SK-N-MC (cell line): ENCODE data around the gene LOXL3.

Experiments
- DNase-seq: peaks from one replicate; pipeline ENCODE4 v3.0.0-alpha.2; 2011; ENCODE audit warnings: low read depth, low spot score
- H3K27ac ChIP-seq: fragments of 200-600 bp; sonication (generic); 2 replicates; pipeline ENCODE4 v1.5.1; 2016; ENCODE audit warnings: mixed run types
- H3K36me3 ChIP-seq: fragments of 200-600 bp; sonication (generic); 2 replicates; pipeline ENCODE4 v1.6.1; 2017; ENCODE audit warnings: antibody characterized with exemption, low read length, mixed read lengths; ENCODE audit not compliant: insufficient read depth
- H3K4me3 ChIP-seq: fragments of 200-600 bp; sonication (generic); 2 replicates; pipeline ENCODE4 v1.5.1; 2016
- H3K9ac ChIP-seq: fragments of 200-600 bp; sonication (generic); 2 replicates; pipeline ENCODE4 v1.8.0; 2017; ENCODE audit warnings: mixed run types, mixed read lengths; ENCODE audit not compliant: insufficient read length
- H3K9me3 ChIP-seq: fragments of 200-600 bp; sonication (generic); 2 replicates; pipeline ENCODE4 v1.6.1; 2017; ENCODE audit warnings: low read depth, mild to moderate bottlenecking, antibody characterized with exemption, low read length, moderate library complexity, mixed read lengths
- EZH2 ChIP-seq: fragments of 200-600 bp; sonication (generic); IDR thresholded peaks from one replicate; pipeline ENCODE4 v1.6.1; 2017; ENCODE audit warnings: antibody characterized with exemption
- FOXP2 ChIP-seq: optimal IDR thresholded peaks from 2 replicates; pipeline ENCODE3; 2011; ENCODE audit warnings: mild to moderate bottlenecking, moderate library complexity; ENCODE audit not compliant: insufficient read depth; ENCODE audit errors: extremely low read length, control extremely low read depth
- POLR2AphosphoS5 ChIP-seq: IDR thresholded peaks from 2 replicates; pipeline ENCODE4 v1.6.1; 2012; ENCODE audit warnings: mild to moderate bottlenecking, low read depth, low read length, borderline replicate concordance

LOXL3 gene

DNA sequence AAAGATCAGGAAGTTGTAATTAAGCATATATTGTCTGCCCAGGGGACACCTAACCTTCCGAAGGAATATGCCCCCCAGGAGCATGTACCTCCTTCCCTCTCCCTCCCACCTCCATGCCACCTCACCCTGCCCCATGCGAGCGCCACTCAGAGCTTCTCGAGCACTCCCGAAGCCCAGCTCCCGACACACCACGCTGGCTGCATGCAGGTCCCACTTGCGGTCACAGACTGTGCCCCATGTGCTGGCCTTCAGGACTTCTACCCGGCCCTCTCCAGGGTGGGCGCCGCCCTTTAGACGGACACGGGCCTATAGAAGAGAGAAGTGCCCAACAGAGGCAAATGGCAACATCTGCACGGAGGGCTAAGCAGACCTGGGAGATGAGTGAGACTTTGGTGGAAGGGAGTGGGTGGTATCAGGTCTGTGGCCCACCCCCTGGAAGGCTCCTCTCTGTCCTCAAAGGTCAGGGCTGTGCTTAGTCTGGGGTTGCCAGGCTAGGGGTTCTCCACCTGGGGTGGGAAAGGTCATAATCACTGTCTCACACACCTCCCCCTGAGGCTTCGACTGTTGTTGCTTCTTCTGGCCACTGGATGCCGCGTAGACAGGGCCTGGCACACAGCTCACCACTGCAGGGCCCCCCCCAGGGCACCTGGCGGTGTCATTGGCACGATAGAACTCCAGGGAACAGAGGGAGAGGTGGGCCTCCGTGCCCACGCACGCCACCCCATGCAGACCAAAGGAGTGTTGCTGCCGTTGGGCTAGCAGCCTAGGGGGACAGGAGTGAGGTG, 17.4 kb downstream of the LOXL3 start:
- no peak overlapping the region for H3K9ac ChIP-seq

DNA sequence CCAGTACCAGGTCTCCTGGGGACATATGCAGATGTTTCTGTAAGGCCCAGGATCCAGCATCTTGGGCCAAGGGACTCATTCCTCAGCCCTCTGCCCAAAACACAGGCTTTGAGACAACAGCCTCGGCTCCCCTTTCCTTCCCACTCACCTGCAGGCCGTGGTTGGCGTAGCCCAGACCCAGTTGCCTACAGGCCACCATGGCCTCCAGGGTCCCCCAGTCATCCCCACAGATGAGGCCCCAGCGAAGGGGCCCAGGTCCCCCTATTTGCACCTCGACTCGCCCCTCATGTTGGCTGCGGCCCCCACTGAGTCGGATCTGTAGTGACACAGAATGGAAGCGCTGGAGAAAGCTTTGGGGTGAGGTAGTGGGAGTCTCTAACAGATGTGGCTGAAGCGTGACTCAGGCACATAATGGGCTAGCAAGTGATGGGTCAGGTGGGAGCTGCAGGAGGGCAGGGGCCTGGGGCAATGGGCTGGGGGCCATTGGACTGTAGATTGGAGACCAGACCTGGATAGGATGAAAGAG, 18.2 kb downstream of the LOXL3 start:
- Histone ChIP-seq H3K36me3 (peaks cover 11% of the 10 kb centered on the region), H3K9ac (no peak overlapping the region), H3K4me3 (no peak overlapping the region), H3K27ac (no peak overlapping the region), H3K9me3 (no peaks in the 10 kb centered on the region)
- no peak for TF ChIP-seq EZH2
- no peak for TF ChIP-seq FOXP2
- no peak for TF ChIP-seq POLR2AphosphoS5
- DNase-seq = no peak

More for the DNA sequence above, 17.4 kb downstream of the LOXL3 start:
- no peaks in the 10 kb centered on the region for H3K9me3 ChIP-seq
- H3K36me3 ChIP-seq = peaks cover 9% of the 10 kb centered on the region
- TF ChIP-seq FOXP2 = no peak
- TF ChIP-seq EZH2 = no peak
- TF ChIP-seq POLR2AphosphoS5 = no peak
- DNase-seq = no peak
- H3K4me3 ChIP-seq = no peak overlapping the region
- H3K27ac ChIP-seq = no peak overlapping the region

DNA sequence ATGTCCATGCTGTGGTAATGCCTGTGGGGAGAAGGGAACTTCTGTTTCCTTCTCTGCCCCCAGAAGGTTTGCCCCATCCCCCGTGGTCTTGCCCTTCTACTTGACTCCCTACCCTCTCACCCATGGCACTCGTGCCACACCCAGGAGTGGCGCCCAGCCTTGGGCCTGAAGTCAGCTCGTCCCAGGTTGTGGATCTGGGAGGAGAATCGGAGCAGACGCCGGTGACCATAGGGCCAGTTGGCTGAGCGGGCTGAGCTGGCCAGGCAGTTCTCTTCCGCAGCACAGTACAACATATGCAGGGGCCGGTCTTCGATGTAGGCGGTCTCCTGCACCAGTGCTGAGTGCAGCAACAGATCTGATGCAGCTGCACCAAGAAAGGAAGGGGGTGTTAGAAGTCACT, 19.3 kb downstream of the LOXL3 start:
- TF ChIP-seq FOXP2 = no peak
- TF ChIP-seq EZH2 = no peak
- no peak for TF ChIP-seq POLR2AphosphoS5
- Histone ChIP-seq H3K36me3 (peaks cover 11% of the 10 kb centered on the region), H3K4me3 (no peak overlapping the region), H3K9ac (no peak overlapping the region), H3K27ac (no peak overlapping the region), H3K9me3 (no peaks in the 10 kb centered on the region)
- DNase-seq = no peak

DNA sequence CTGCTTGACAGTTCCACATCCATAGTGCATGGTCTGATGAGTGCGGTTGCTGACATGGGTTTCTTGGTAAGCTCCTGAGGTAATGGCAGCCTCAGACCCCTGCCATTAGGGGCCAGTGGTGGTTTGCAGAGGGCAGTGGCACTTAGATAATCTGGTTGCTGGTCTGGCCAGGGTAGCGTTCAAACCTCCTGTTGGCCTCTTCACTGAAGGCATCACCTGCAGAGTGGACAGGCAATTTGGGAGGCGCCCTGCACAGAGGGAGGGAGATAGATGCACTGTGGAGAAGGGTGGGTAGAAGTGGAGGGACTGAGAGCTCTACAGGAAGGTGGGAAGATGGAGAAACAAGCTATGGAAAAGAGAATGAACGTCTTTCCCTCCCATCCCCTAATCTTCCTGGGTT, 20.3 kb downstream of the LOXL3 start:
- Histone ChIP-seq H3K27ac (no peak overlapping the region), H3K9ac (no peak overlapping the region), H3K9me3 (no peaks in the 10 kb centered on the region), H3K4me3 (no peak overlapping the region), H3K36me3 (peaks cover 15% of the 10 kb centered on the region)
- TF ChIP-seq EZH2 (no peak), POLR2AphosphoS5 (no peak), FOXP2 (no peak)
- DNase-seq = no peak

DNA sequence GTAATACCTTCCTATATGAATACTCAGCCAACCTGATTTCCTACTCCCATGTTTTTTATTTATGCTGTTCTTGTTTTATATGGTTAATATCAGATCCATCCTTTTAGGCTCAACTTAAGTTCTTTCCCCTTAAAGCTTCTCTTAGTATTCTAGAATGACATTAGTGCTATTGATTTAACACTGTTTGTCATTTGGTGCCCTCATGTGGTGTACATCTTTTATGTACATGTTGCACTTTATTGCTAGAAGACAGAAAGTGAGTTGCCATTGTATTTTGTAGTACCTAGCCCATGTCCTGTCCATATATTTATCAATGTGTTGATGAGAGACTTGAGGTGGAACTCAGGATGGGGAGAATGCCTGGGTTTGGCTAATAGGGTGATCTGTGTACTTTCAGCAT, 21.5 kb downstream of the LOXL3 start:
- Histone ChIP-seq H3K9me3 (no peaks in the 10 kb centered on the region), H3K9ac (no peak overlapping the region), H3K36me3 (peaks cover 27% of the 10 kb centered on the region), H3K27ac (no peak overlapping the region), H3K4me3 (no peak overlapping the region)
- TF ChIP-seq POLR2AphosphoS5 (no peak), EZH2 (no peak)
- no peak for DNase-seq

DNA sequence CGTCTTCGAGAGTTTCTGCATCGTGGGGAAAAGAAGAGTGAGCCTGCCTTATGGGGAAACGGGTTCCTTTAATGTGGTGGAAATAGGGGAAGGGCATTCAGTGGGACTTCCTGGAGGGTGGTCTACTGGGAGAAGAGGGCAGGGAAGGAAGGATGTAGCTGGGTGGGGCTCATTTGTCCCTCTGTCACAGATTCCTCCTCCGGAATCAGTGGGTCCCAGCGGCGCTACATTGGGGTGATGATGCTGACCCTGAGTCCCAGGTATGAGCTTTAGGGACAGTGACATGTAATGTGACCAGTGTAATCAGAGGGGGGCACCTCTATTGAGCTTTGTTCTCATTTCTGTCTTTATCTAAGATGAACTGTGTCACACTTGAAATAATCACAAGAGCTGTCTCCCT, 22.1 kb downstream of the LOXL3 start:
- no peak overlapping the region for H3K9ac ChIP-seq
- no peaks in the 10 kb centered on the region for H3K9me3 ChIP-seq
- no peak overlapping the region for H3K27ac ChIP-seq
- no peak for DNase-seq
- H3K36me3 ChIP-seq = peaks cover 33% of the 10 kb centered on the region
- H3K4me3 ChIP-seq = no peak overlapping the region
- TF ChIP-seq FOXP2 (no peak), POLR2AphosphoS5 (no peak), EZH2 (no peak)

DNA sequence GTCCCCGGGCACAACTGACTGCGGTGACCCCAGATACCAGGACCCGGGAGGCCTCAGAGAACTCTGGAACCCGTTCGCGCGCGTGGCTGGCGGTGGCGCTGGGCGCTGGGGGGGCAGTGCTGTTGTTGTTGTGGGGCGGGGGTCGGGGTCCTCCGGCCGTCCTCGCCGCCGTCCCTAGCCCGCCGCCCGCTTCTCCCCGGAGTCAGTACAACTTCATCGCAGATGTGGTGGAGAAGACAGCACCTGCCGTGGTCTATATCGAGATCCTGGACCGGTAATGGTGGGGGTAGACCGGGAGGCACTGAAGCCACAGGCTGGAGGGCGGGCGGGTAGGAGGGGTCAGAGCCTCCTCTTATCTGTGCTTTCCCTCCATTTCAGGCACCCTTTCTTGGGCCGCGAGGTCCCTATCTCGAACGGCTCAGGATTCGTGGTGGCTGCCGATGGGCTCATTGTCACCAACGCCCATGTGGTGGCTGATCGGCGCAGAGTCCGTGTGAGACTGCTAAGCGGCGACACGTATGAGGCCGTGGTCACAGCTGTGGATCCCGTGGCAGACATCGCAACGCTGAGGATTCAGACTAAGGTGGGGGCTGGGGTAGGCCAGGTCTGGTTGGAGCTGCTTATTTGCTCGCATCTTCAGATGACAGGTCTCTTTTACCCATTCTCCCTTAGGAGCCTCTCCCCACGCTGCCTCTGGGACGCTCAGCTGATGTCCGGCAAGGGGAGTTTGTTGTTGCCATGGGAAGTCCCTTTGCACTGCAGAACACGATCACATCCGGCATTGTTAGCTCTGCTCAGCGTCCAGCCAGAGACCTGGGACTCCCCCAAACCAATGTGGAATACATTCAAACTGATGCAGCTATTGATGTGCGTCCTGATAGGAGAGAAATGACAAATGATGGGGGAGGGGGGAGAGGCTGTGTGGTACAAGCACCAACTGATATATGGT, 23.2 kb downstream of the LOXL3 start:
- Histone ChIP-seq H3K27ac (0 out of 2 replicates have a peak overlapping the region, but pooled peaks have one; percentile 26), H3K9me3 (no peaks in the 10 kb centered on the region), H3K36me3 (peaks cover 43% of the 10 kb centered on the region), H3K9ac (peak overlapping the region; percentile 96), H3K4me3 (peak overlapping the region; percentile 98)
- TF ChIP-seq EZH2 (no peak), POLR2AphosphoS5 (no peak), FOXP2 (no peak)
- no peak for DNase-seq

DNA sequence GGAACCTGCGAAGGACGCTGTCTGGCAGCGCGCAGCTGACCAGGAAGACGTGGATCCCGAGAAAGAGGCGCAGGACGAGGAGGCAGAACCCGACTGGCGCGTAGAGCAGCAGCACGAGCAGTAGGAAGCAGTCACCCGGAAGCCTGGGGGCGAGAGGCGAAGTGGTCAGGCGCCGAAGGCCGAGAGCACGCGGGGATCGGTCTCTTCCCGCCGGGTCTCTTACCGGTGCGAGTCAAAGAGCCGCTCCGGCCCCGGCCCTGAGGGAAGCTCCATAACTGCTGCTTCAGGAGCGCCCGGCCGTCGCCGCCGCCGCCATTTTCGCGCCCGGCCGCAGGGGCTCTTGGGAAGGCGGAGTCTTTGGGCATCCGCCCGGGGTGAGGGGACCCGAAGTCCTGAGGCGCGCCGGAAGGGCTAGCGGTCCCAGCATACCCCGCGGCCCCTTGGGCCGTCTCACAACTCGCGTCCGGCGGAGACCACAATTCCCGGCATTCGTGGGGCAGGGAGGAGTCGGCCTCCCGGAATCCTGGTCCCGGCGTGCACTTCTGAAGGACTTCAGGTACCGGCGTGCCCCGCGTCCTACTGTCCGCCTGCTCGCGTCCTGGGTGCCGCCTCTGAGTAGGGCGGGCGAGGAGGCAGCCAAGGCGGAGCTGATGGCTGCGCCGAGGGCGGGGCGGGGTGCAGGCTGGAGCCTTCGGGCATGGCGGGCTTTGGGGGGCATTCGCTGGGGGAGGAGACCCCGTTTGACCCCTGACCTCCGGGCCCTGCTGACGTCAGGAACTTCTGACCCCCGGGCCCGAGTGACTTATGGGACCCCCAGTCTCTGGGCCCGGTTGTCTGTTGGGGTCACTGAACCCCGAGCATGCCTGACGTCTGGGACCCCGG, 24.1 kb downstream of the LOXL3 start, which contains the start of the genes AUP1 and HTRA2:
TSS of gene AUP1 (minus strand) at position 350 of the 882 bp plus-strand sequence. CDS start at position 273, 77 bp downstream.
TSS of gene HTRA2 (plus strand) at position 577 of the 882 bp plus-strand sequence. CDS start at position 651, 74 bp downstream.
- Histone ChIP-seq H3K9me3 (no peaks in the 10 kb centered on the region), H3K36me3 (peaks cover 43% of the 10 kb centered on the region), H3K4me3 (peak within 1 kb of the TSS; percentile 98), H3K27ac (peak within 1 kb of the TSS; percentile 87), H3K9ac (peak within 1 kb of the TSS; percentile 96)
- DNase-seq = no peak
- TF ChIP-seq POLR2AphosphoS5 (peak; percentile 87), EZH2 (no peak)
